H1 (cell line): Measurements from ENCODE around the gene HACD2. TPM values are rescaled to one million over a fixed set of nuclear protein-coding genes. Genes with fewer than 3 reads are reported as not detected.

Experiments used
- CTCF ChIA-PET: fragments of 300-600 bp; sonication (Branson Sonifier 250); formaldehyde crosslinking; loops from one replicate; lab custom pipeline; 2021; ENCODE audit not compliant: partially characterized antibody; lab: Charles Lee
- POLR2A ChIA-PET: fragments of 300-600 bp; sonication (Branson Sonifier 250); formaldehyde crosslinking; loops from one replicate; lab custom pipeline; 2021; ENCODE audit warnings: inconsistent platforms; ENCODE audit not compliant: partially characterized antibody; lab: Charles Lee
- DNase-seq, 2 experiments: peaks; one replicate each; pipeline versions ENCODE4 v3.0.0 to v3.0.0-alpha.2; 2010 to 2022; ENCODE audit warnings: low spot score in 2 of 2, low read depth in 1 of 2, mixed read lengths in 1 of 2
- FAIRE-seq: peaks from 2 replicates; lab custom pipeline; 2011; peaks lifted over from hg19 to GRCh38; lab: Jason Lieb, UNC
- H2AFZ ChIP-seq: 2 replicates; pipeline ENCODE4 v1.8.1; 2012; ENCODE audit warnings: low read length, inconsistent platforms
- H2AK5ac ChIP-seq: 2 replicates; pipeline ENCODE4 v1.6.1; 2013; ENCODE audit warnings: low read depth, low read length
- H2BK120ac ChIP-seq: replicated peaks from 2 replicates; pipeline ENCODE3; 2013; ENCODE audit warnings: low read depth, low read length, inconsistent platforms
- H2BK12ac ChIP-seq: 2 replicates; pipeline ENCODE4 v1.6.1; 2013; ENCODE audit warnings: low read depth, low read length
- H2BK15ac ChIP-seq: 2 replicates; pipeline ENCODE4 v1.6.1; 2013; ENCODE audit warnings: low read length
- H2BK20ac ChIP-seq: 2 replicates; pipeline ENCODE4 v1.6.1; 2013; ENCODE audit warnings: low read length
- H2BK5ac ChIP-seq: 2 replicates; pipeline ENCODE4 v1.6.1; 2013; ENCODE audit warnings: low read depth, low read length
- H3K14ac ChIP-seq: 2 replicates; pipeline ENCODE4 v1.6.1; 2013; ENCODE audit warnings: inconsistent platforms; ENCODE audit not compliant: insufficient read length
- H3K18ac ChIP-seq: 2 replicates; pipeline ENCODE4 v1.6.1; 2013; ENCODE audit warnings: low read length; ENCODE audit errors: extremely low read depth
- H3K23ac ChIP-seq: 2 replicates; pipeline ENCODE4 v1.6.1; 2013; ENCODE audit warnings: inconsistent platforms; ENCODE audit not compliant: insufficient read length
- H3K23me2 ChIP-seq: 2 replicates; pipeline ENCODE4 v1.6.1; 2013; ENCODE audit warnings: low read depth, low read length
- H3K27ac ChIP-seq: 2 replicates; pipeline ENCODE4 v1.6.1; 2011; ENCODE audit warnings: low read depth, low read length, inconsistent platforms
- H3K27me3 ChIP-seq, 4 experiments: replicated peaks in 1 of 4; 1 replicate in 1 of 4; 2 replicates in 3 of 4; pipeline versions ENCODE4 v1.6.1 to v1.8.1; 2011 to 2013; ENCODE audit warnings: low read length in 3 of 4, mild to moderate bottlenecking in 3 of 4, inconsistent platforms in 2 of 4, mixed read lengths in 2 of 4, moderate library complexity in 1 of 4; ENCODE audit not compliant: control insufficient read depth in 3 of 4, insufficient read depth in 3 of 4; ENCODE audit errors: extremely low read depth in 1 of 4
- H3K36me3 ChIP-seq, 4 experiments: 2 replicates each; pipeline versions ENCODE4 v1.6.1 to v1.8.1; 2011 to 2013; ENCODE audit warnings: mild to moderate bottlenecking in 4 of 4, low read length in 3 of 4, moderate library complexity in 2 of 4, control low read depth in 1 of 4, inconsistent platforms in 1 of 4; ENCODE audit not compliant: insufficient read depth in 4 of 4, control insufficient read depth in 2 of 4
- H3K4ac ChIP-seq: replicated peaks from 2 replicates; pipeline ENCODE3; 2013; ENCODE audit warnings: low read length, low read depth, mixed read lengths, inconsistent platforms; ENCODE audit not compliant: insufficient read length
- H3K4me1 ChIP-seq, 4 experiments: replicated peaks in 1 of 4; 1 replicate in 1 of 4; 2 replicates in 3 of 4; pipeline versions ENCODE4 v1.6.1 to v1.8.1; 2011 to 2013; ENCODE audit warnings: low read length in 3 of 4, inconsistent platforms in 2 of 4, mixed read lengths in 1 of 4; ENCODE audit not compliant: insufficient read depth in 4 of 4, control insufficient read depth in 3 of 4
- H3K4me2 ChIP-seq, 2 experiments: 2 replicates each; pipeline versions ENCODE4 v1.6.1 to v1.8.1; 2011 to 2013; ENCODE audit warnings: low read depth in 2 of 2, low read length in 2 of 2, control low read depth in 1 of 2, inconsistent platforms in 1 of 2, mild to moderate bottlenecking in 1 of 2; ENCODE audit not compliant: insufficient read depth in 1 of 2
- H3K4me3 ChIP-seq, 4 experiments: fragments of 200-600, 300-600 bp in 1 of 4; sonication (generic), shearing (Covaris generic), sonication (Bioruptor Twin) in 1 of 4; 2 replicates each; pipeline versions ENCODE4 v1.5.1 to v1.8.1; 2011 to 2016; ENCODE audit warnings: low read length in 4 of 4, low read depth in 3 of 4, control low read depth in 2 of 4, inconsistent platforms in 2 of 4, mild to moderate bottlenecking in 2 of 4, mixed read lengths in 1 of 4, moderate library complexity in 1 of 4; ENCODE audit not compliant: insufficient read depth in 2 of 4; ENCODE audit errors: extremely low read depth in 1 of 4
- H3K56ac ChIP-seq: replicated peaks from 2 replicates; pipeline ENCODE3; 2013; ENCODE audit warnings: low read depth, mild to moderate bottlenecking, mixed read lengths, low read length, inconsistent platforms; ENCODE audit not compliant: insufficient read length
- H3K79me1 ChIP-seq: 2 replicates; pipeline ENCODE4 v1.6.1; 2013; ENCODE audit warnings: low read depth, low read length, control low read depth
- H3K79me2 ChIP-seq, 2 experiments: 2 replicates each; pipeline versions ENCODE4 v1.6.1 to v1.8.1; 2012 to 2013; ENCODE audit warnings: low read length in 2 of 2, mild to moderate bottlenecking in 2 of 2, inconsistent platforms in 1 of 2; ENCODE audit not compliant: insufficient read depth in 2 of 2, control insufficient read depth in 1 of 2
- H3K9ac ChIP-seq, 4 experiments: replicated peaks in 1 of 4; 1 replicate in 1 of 4; 2 replicates in 3 of 4; pipeline versions ENCODE4 v1.6.1 to v1.8.1; 2011 to 2013; ENCODE audit warnings: low read depth in 3 of 4, low read length in 3 of 4, control low read depth in 2 of 4, mild to moderate bottlenecking in 2 of 4, moderate library complexity in 2 of 4, inconsistent platforms in 1 of 4; ENCODE audit errors: extremely low read depth in 1 of 4
- H3K9me3 ChIP-seq, 2 experiments: 2 replicates each; pipeline versions ENCODE4 v1.6.1 to v1.8.1; 2012 to 2013; ENCODE audit warnings: mild to moderate bottlenecking in 2 of 2, moderate library complexity in 2 of 2, control low read depth in 1 of 2, inconsistent platforms in 1 of 2, low read depth in 1 of 2, low read length in 1 of 2, mixed read lengths in 1 of 2; ENCODE audit not compliant: insufficient read depth in 2 of 2
- H4K20me1 ChIP-seq, 2 experiments: replicated peaks in 1 of 2; 2 replicates each; pipeline versions ENCODE3 to v1.8.1; 2011 to 2013; ENCODE audit warnings: inconsistent platforms in 2 of 2, low read length in 2 of 2, mild to moderate bottlenecking in 1 of 2; ENCODE audit not compliant: insufficient read depth in 2 of 2, control insufficient read depth in 1 of 2
- H4K5ac ChIP-seq: 2 replicates; pipeline ENCODE4 v1.6.1; 2013; ENCODE audit warnings: low read length, low read depth, mixed read lengths, inconsistent platforms; ENCODE audit not compliant: insufficient read length
- H4K8ac ChIP-seq: 2 replicates; pipeline ENCODE4 v1.8.0; 2013; ENCODE audit warnings: mild to moderate bottlenecking, moderate library complexity, low read length, inconsistent platforms; ENCODE audit not compliant: insufficient read depth; ENCODE audit errors: extremely low read depth
- H4K91ac ChIP-seq: replicated peaks from 2 replicates; pipeline ENCODE3; 2013; ENCODE audit warnings: low read length, mixed read lengths, inconsistent platforms; ENCODE audit not compliant: insufficient read length
- ASH2L ChIP-seq: fragments of 200-600, 300-600 bp; sonication (generic); IDR thresholded peaks from one replicate; pipeline ENCODE4 v1.7.1; 2017; ENCODE audit warnings: low read length
- CHD2 ChIP-seq: IDR thresholded peaks from 2 replicates; pipeline ENCODE4 v1.6.1; 2012; ENCODE audit warnings: low read length, improper control_type of control experiment
- CTBP2 ChIP-seq: IDR thresholded peaks from 2 replicates; pipeline ENCODE4 v1.7.0; 2011; ENCODE audit warnings: borderline replicate concordance, mild to moderate bottlenecking, moderate library complexity, mixed read lengths, low read length; ENCODE audit not compliant: insufficient read depth, insufficient read length
- EZH2 ChIP-seq: fragments of 200-600 bp; sonication (generic); IDR thresholded peaks from 2 replicates; pipeline ENCODE4 v1.7.1; 2012; ENCODE audit warnings: low read depth, mild to moderate bottlenecking, moderate library complexity, low read length, inconsistent platforms; ENCODE audit not compliant: severe bottlenecking
- GABPA ChIP-seq: IDR thresholded peaks from 2 replicates; pipeline ENCODE4 v1.6.1; 2011; ENCODE audit warnings: mild to moderate bottlenecking, low read length, moderate library complexity, borderline replicate concordance; ENCODE audit not compliant: insufficient read depth
- KDM4A ChIP-seq: IDR thresholded peaks from one replicate; pipeline ENCODE4 v1.7.1; 2012; ENCODE audit warnings: low read depth, mild to moderate bottlenecking, moderate library complexity, low read length, inconsistent platforms; ENCODE audit not compliant: severe bottlenecking
- NRF1 ChIP-seq: IDR thresholded peaks from 2 replicates; pipeline ENCODE4 v1.6.1; 2011; ENCODE audit warnings: mild to moderate bottlenecking, low read depth, low read length, improper control_type of control experiment
- TAF1 ChIP-seq: IDR thresholded peaks from 2 replicates; pipeline ENCODE4 v1.6.1; 2011; ENCODE audit warnings: mild to moderate bottlenecking, low read depth, low read length
- TBP ChIP-seq: IDR thresholded peaks from 2 replicates; pipeline ENCODE4 v1.6.1; 2011; ENCODE audit warnings: low read depth, low read length, improper control_type of control experiment
- WGBS, 2 experiments: shearing (Covaris generic) in 1 of 2; methylation state at CpG; one replicate each; pipeline versions ENCODE4 v1.1.6 to v1.1.7; 2013 to 2015; ENCODE audit warnings: low lambda C conversion rate in 2 of 2, mixed read lengths in 2 of 2, inconsistent platforms in 1 of 2, low coverage in 1 of 2, missing lambda C conversion rate in 1 of 2; ENCODE audit not compliant: insufficient replicate concordance in 2 of 2, insufficient coverage in 1 of 2, insufficient read length in 1 of 2; ENCODE audit errors: extremely low coverage in 1 of 2, missing lambda C conversion rate in 1 of 2; 5-methylcytosine and 5-hydroxymethylcytosine counted together
- polyA plus RNA-seq, 7 experiments: library from polyadenylated mRNA; depleted of rRNA in 3 of 7; stranded (reverse) in 5 of 7; unstranded in 2 of 7; fragments of >200 nt in 5 of 7; fragments of 200-250 nt in 2 of 7; gene quantifications; 1 replicate in 5 of 7; 2 replicates in 1 of 7; 4 replicates in 1 of 7; pipeline versions ENCODE4 v1.2.1 to v1.2.3, GENCODE V29; 2011 to 2013; ENCODE audit warnings: missing spikeins in 2 of 7, mixed read lengths in 2 of 7
- total RNA-seq: library from RNA; stranded (reverse); fragmentation: NEBNext Ultra II Directional; extraction: Animal tissue kit (Norgen Biotek cat#: 25700); gene quantifications from 2 replicates; pipeline ENCODE4 v1.2.1, GENCODE V29; 2021

HACD2 gene
- total and polyA plus RNA-seq, 2 of the 8 experiments (the other 6 are each of a cell fraction or from before 2014, with no cell fraction given) = 24.9 to 31.2 TPM

- H2BK12ac ChIP-seq = no peak overlapping the region
- no peaks in the 10 kb centered on the region for H3K79me1 ChIP-seq
- H2BK20ac ChIP-seq = no peak overlapping the region
- H2AK5ac ChIP-seq = no peak overlapping the region
- H3K23ac ChIP-seq = no peak overlapping the region
- no peak overlapping the region for H3K4me2 ChIP-seq
- H3K56ac ChIP-seq = no peak overlapping the region
- no peak for TF ChIP-seq EZH2
- no peak for TF ChIP-seq CHD2
- TF ChIP-seq CTBP2 = no peak
- no peak for TF ChIP-seq TAF1
- no peak for TF ChIP-seq KDM4A
- no peak for TF ChIP-seq NRF1
- TF ChIP-seq GABPA = no peak
- no peak for TF ChIP-seq ASH2L
- TF ChIP-seq TBP = no peak
- H4K20me1 ChIP-seq = no peaks in the 10 kb centered on the region
- ChIA-PET POLR2A (interaction anchor here (1.6 to 2.0 kb wide), 3 partner anchors 10 to 36 kb away, joined by 3 to 7 read pairs (median 4); no protein-coding TSS in a partner anchor), CTCF (interaction anchor here (1.1 to 9.1 kb wide), 7 partner anchors 9 to 58 kb away, joined by 3 to 46 read pairs (median 4); no protein-coding TSS in a partner anchor)
- no peaks in the 10 kb centered on the region for H3K27me3 ChIP-seq
- DNase-seq = no peak
- no peak overlapping the region for H2AFZ ChIP-seq
- no peak overlapping the region for H4K5ac ChIP-seq
- no peak overlapping the region for H3K27ac ChIP-seq
- H4K91ac ChIP-seq = no peak overlapping the region
- no peak overlapping the region for H3K14ac ChIP-seq
- H3K79me2 ChIP-seq = no peaks in the 10 kb centered on the region
- H2BK120ac ChIP-seq = no peak overlapping the region
- no peak overlapping the region for H3K4me3 ChIP-seq
- 96% methylated on average over 5 of the region's 5 CpGs; no CpG with 5 or more reads in 1 of the 2 experiments for WGBS, 2 experiments
- no peak overlapping the region for H3K9ac ChIP-seq
- H3K9me3 ChIP-seq = no peaks in the 10 kb centered on the region
- no peak overlapping the region for H2BK5ac ChIP-seq
- H3K4me1 ChIP-seq = 0 out of 7 replicates have a peak, but pooled peaks cover 0 to 4% (median 1%) of the 10 kb centered on the region in 4 experiments
- no peak for FAIRE-seq
- no peaks in the 10 kb centered on the region for H3K23me2 ChIP-seq
- no peak overlapping the region for H2BK15ac ChIP-seq
- H3K4ac ChIP-seq = no peak overlapping the region
- no peak overlapping the region for H4K8ac ChIP-seq
- no peak overlapping the region for H3K18ac ChIP-seq
- H3K36me3 ChIP-seq = peaks cover 0 to 5% (median 0%) of the 10 kb centered on the region in 4 experiments; a peak in 2 of 8 replicates
Measured at GRCh38 chr3:123618768-123619484, 34.1 kb upstream of the HACD2 start.
